Measurements from ENCODE around the gene SYVN1. TPM values are rescaled to one million over a fixed set of nuclear protein-coding genes. Genes with fewer than 3 reads are reported as not detected.
A peak's percentile ranks its signal among the peaks of the same experiment; 100 is the strongest.
"Not testable (repeated sequence)": the region's sequence is repeated elsewhere in the genome, so short reads cannot be mapped to it uniquely, and the experiment has no call there.

The SYVN1 gene
- total and polyA plus RNA-seq, 5 experiments from 2014 or later, result 7.9 to 65.2 (median 10.6) TPM

GRCh38 chr11:65166893-65167292 is 32.6 kb upstream of the SYVN1 start:
- H3K4me3 Mint-ChIP-seq, result no peak overlapping the region
- no peaks in the 10 kb centered on the region for H3K27me3 Mint-ChIP-seq
- no peaks in the 10 kb centered on the region for H3K9me3 Mint-ChIP-seq
- peaks cover 0 to 10% (median under 1%) of the 10 kb centered on the region in 4 donors for H3K4me1 Mint-ChIP-seq
- POLR2A ChIA-PET, result no interaction called here
- no peak for ATAC-seq
- DNase-seq, result no peak
- H3K27ac Mint-ChIP-seq, result no peak overlapping the region
- H3K36me3 Mint-ChIP-seq, result no peaks in the 10 kb centered on the region

- Mint-ChIP-seq H3K27me3 (no peaks in the 10 kb centered on the region), H3K9me3 (no peaks in the 10 kb centered on the region), H3K27ac (peak overlapping the region in 1 of 10 donors; percentile 32), H3K4me3 (no peak overlapping the region), H3K4me1 (peaks cover 0 to 10% (median under 1%) of the 10 kb centered on the region in 4 donors), H3K36me3 (no peaks in the 10 kb centered on the region)
- ATAC-seq, result no peak
- no peak for DNase-seq
- POLR2A ChIA-PET, result interaction anchor here (0.7 kb wide), 2 partner anchors 79 to 126 kb away, joined by 3 read pairs; no protein-coding TSS in a partner anchor
These were observed 31.3 kb upstream of the SYVN1 start for GRCh38 chr11:65165410-65166317.

GRCh38 chr11:65163684-65164083 is 29.4 kb upstream of the SYVN1 start:
- peaks cover 0 to 3% (median under 1%) of the 10 kb centered on the region in 4 donors for H3K4me1 Mint-ChIP-seq
- POLR2A ChIA-PET, result no interaction called here
- ATAC-seq, result no peak
- H3K27me3 Mint-ChIP-seq, result no peaks in the 10 kb centered on the region
- no peak for DNase-seq
- no peak overlapping the region for H3K27ac Mint-ChIP-seq
- no peaks in the 10 kb centered on the region for H3K36me3 Mint-ChIP-seq
- no peak overlapping the region for H3K4me3 Mint-ChIP-seq
- H3K9me3 Mint-ChIP-seq, result no peaks in the 10 kb centered on the region

GRCh38 chr11:65160643-65161042 is 26.3 kb upstream of the SYVN1 start:
- DNase-seq (no peak), ATAC-seq (no peak)
- POLR2A ChIA-PET, result no interaction called here
- Mint-ChIP-seq H3K27me3 (no peaks in the 10 kb centered on the region), H3K27ac (no peak overlapping the region), H3K9me3 (no peaks in the 10 kb centered on the region), H3K4me3 (no peak overlapping the region), H3K36me3 (no peaks in the 10 kb centered on the region), H3K4me1 (peaks cover 0 to 2% (median 0%) of the 10 kb centered on the region in 4 donors)

DNA sequence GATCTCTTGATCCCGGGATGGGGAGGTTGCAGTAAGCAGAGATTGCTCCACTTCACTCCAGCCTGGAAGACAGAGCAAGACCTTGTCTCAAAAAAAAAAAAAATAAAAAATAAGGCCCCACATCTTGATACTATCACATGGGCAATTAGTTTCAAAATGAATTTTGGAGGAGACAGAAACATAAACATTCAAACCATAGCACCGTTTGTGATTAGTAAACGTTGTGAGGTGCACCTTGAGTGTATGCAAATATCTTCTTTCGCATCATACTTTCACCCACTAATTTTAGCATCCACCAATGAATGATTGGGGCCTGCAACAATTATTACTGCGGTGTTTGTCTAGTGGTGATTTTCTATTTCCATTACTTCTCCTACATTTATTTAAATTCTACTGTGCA is 24.7 kb upstream of the SYVN1 start:
- no peaks in the 10 kb centered on the region for H3K27me3 Mint-ChIP-seq
- DNase-seq (no peak), ATAC-seq (no peak)
- no peaks in the 10 kb centered on the region for H3K4me1 Mint-ChIP-seq
- H3K27ac Mint-ChIP-seq, result no peak overlapping the region
- no peak overlapping the region for H3K4me3 Mint-ChIP-seq
- POLR2A ChIA-PET, result no interaction called here
- no peaks in the 10 kb centered on the region for H3K9me3 Mint-ChIP-seq
- H3K36me3 Mint-ChIP-seq, result no peaks in the 10 kb centered on the region

DNA sequence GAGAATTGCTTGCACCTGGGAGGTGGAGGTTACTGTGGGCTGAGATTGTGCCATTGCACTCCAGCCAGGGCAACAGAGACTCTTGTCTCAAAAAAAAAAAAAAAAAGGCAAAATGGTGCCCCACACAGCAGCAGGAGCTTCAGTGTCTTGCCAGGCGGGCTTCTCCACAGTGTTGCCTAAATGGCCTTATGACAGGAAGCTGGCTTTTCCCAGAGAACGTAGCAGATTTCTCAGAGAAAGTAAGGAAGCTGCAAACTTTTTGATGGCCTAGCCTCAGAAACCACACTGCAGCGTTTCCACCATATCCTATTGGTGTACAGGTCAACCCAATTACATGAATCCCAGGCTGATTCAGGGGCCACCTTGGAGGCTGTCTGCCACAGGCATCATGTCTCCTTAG is 23.0 kb upstream of the SYVN1 start:
- Mint-ChIP-seq H3K4me3 (no peak overlapping the region), H3K27ac (peak overlapping the region in 1 of 10 donors; percentile 18), H3K36me3 (no peaks in the 10 kb centered on the region), H3K4me1 (peaks cover 0 to 1% (median 0%) of the 10 kb centered on the region in 4 donors), H3K27me3 (peaks cover 0 to 3% (median 0%) of the 10 kb centered on the region in 5 donors), H3K9me3 (no peaks in the 10 kb centered on the region)
- ATAC-seq, result no peak
- DNase-seq, result no peak
- POLR2A ChIA-PET, result no interaction called here

GRCh38 chr11:65156926-65157325 is 22.6 kb upstream of the SYVN1 start:
- POLR2A ChIA-PET, result interaction anchor here (1.0 to 1.2 kb wide), 2 partner anchors 22 to 25 kb away, joined by 3 read pairs; partner anchors contain the start of gene CAPN1
- no peak for DNase-seq
- ATAC-seq, result no peak
- peaks cover 0 to 5% (median 0%) of the 10 kb centered on the region in 4 donors for H3K4me1 Mint-ChIP-seq
- H3K9me3 Mint-ChIP-seq, result no peaks in the 10 kb centered on the region
- peaks cover 0 to 3% (median 0%) of the 10 kb centered on the region in 5 donors for H3K27me3 Mint-ChIP-seq
- H3K4me3 Mint-ChIP-seq, result no peak overlapping the region
- H3K27ac Mint-ChIP-seq, result peak overlapping the region in 1 of 10 donors; percentile 18
- no peaks in the 10 kb centered on the region for H3K36me3 Mint-ChIP-seq

DNA sequence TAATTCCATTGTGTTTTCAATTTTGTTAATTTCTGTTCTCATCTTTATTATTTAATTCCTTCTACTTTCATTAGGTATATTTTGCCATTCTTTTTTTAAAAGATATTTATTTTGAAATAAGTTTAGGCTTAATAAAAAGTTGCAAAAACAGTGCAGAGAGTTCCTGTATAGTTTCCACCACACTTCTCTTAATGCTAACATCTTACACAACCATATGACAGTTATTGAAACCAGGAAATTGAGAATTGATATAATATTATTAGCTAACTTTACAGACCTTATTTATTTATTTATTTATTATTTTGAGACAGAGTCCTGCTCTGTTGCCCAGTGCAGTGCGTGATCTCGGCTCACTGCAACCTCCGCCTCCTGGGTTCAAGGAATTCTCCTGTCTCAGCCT is 21.9 kb upstream of the SYVN1 start:
- Mint-ChIP-seq H3K4me3 (no peak overlapping the region), H3K9me3 (no peaks in the 10 kb centered on the region), H3K27me3 (peaks cover 0 to 5% (median 2%) of the 10 kb centered on the region in 5 donors), H3K4me1 (peaks cover 0 to 6% (median under 1%) of the 10 kb centered on the region in 4 donors), H3K36me3 (no peaks in the 10 kb centered on the region), H3K27ac (no peak overlapping the region)
- ATAC-seq (no peak), DNase-seq (no peak)
- POLR2A ChIA-PET, result interaction anchor here (1.0 to 1.2 kb wide), 2 partner anchors 21 to 25 kb away, joined by 3 read pairs; partner anchors contain the start of gene CAPN1

DNA sequence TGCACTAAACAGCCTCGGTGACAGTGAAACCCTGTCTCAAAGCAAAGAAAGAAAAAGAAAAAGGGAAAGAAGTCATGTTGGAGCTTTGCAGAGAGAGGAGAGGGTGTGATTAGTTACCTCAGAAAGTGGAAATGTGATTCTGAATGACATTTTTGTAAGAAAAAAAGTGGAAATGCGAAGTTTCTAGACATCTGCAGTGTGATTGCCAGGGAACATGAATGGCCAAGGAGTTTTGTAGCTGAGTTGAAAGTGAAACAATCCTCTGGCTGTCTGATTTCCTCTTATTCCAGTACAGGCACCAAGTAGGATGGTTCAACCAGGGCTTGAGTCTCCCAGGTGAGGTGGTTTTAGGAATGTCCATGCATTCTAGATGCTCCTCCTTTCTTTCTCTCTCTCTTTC is 17.8 kb upstream of the SYVN1 start:
- Mint-ChIP-seq H3K4me1 (peaks cover 0 to 19% (median 2%) of the 10 kb centered on the region in 4 donors), H3K4me3 (no peak overlapping the region), H3K36me3 (no peaks in the 10 kb centered on the region), H3K9me3 (no peaks in the 10 kb centered on the region), H3K27ac (peak overlapping the region in 1 of 10 donors; percentile 16), H3K27me3 (peaks cover 0 to 11% (median 3%) of the 10 kb centered on the region in 5 donors)
- no peak for DNase-seq
- POLR2A ChIA-PET, result no interaction called here
- ATAC-seq, result no peak

GRCh38 chr11:65151331-65151899 is 17.1 kb upstream of the SYVN1 start:
- Mint-ChIP-seq H3K27ac (peak overlapping the region in 3 of 10 donors; percentile 2 to 83 (median 16)), H3K4me1 (peaks cover 0 to 22% (median 2%) of the 10 kb centered on the region in 4 donors), H3K9me3 (no peaks in the 10 kb centered on the region), H3K36me3 (no peaks in the 10 kb centered on the region), H3K27me3 (peaks cover 0 to 11% (median 3%) of the 10 kb centered on the region in 5 donors), H3K4me3 (no peak overlapping the region)
- POLR2A ChIA-PET, result no interaction called here
- ATAC-seq (no peak), DNase-seq (no peak)

GRCh38 chr11:65150509-65151299 is 16.4 kb upstream of the SYVN1 start:
- no peaks in the 10 kb centered on the region for H3K36me3 Mint-ChIP-seq
- DNase-seq (no peak), ATAC-seq (no peak)
- H3K27ac Mint-ChIP-seq, result peak overlapping the region in 2 of 10 donors; percentile 2 to 83
- peak overlapping the region in 1 of 10 donors; percentile 7 for H3K4me3 Mint-ChIP-seq
- H3K4me1 Mint-ChIP-seq, result peaks cover 0 to 26% (median 2%) of the 10 kb centered on the region in 4 donors
- no peaks in the 10 kb centered on the region for H3K9me3 Mint-ChIP-seq
- POLR2A ChIA-PET, result no interaction called here
- H3K27me3 Mint-ChIP-seq, result peaks cover 0 to 11% (median 3%) of the 10 kb centered on the region in 5 donors

GRCh38 chr11:65150131-65150508 is 15.8 kb upstream of the SYVN1 start:
- H3K9me3 Mint-ChIP-seq, DNase-seq, ATAC-seq, H3K27ac Mint-ChIP-seq, H3K36me3 Mint-ChIP-seq, POLR2A ChIA-PET, H3K4me3 Mint-ChIP-seq: not testable (repeated sequence)
- Mint-ChIP-seq H3K27me3 (peaks cover 0 to 11% (median 3%) of the 10 kb centered on the region in 5 donors), H3K4me1 (peaks cover 0 to 26% (median 2%) of the 10 kb centered on the region in 4 donors)
